ENCODE measurements around the gene DGAT2L6. TPM values are rescaled to one million over a fixed set of nuclear protein-coding genes. Genes with fewer than 3 reads are reported as not detected.
A peak's percentile ranks its signal among the peaks of the same experiment; 100 is the strongest.
"Not testable (repeated sequence)": the region's sequence is repeated elsewhere in the genome, so short reads cannot be mapped to it uniquely, and the experiment has no call there.

The DGAT2L6 gene
- total RNA-seq, 1 experiment from 2014 or later = not detected

GRCh38 chrX:70209570-70209969 lies 32.3 kb downstream of the DGAT2L6 start:
- H3K4me3 Mint-ChIP-seq = not testable (repeated sequence)

More at GRCh38 chrX:70209570-70209969, 32.3 kb downstream of the DGAT2L6 start:
- not testable (repeated sequence) for DNase-seq; H2BK20ac ChIP-seq (ENCODE audit: low read depth, low read length, poor library complexity, severe bottlenecking); H3K4me1 ChIP-seq (ENCODE audit: insufficient read depth, low read length); H4K20me1 ChIP-seq (ENCODE audit: control insufficient read depth, insufficient read depth, insufficient read length); H3K27me3 Mint-ChIP-seq (ENCODE audit: low read depth); H3K9me3 ChIP-seq (ENCODE audit: control insufficient read depth, low read depth, low read length); H3K79me2 ChIP-seq (ENCODE audit: insufficient read depth, low read length); H2AFZ ChIP-seq (ENCODE audit: low read length); H2BK5ac ChIP-seq (ENCODE audit: insufficient read length, low read length); H3K27ac Mint-ChIP-seq; H3K27me3 ChIP-seq (ENCODE audit: insufficient read depth, low read length); H3K23ac ChIP-seq (ENCODE audit: insufficient read length, low read depth, low read length); H3K9ac ChIP-seq (ENCODE audit: extremely low read depth, insufficient read length, low read length); H3K14ac ChIP-seq (ENCODE audit: insufficient read depth, low read length); H3K4me2 ChIP-seq (ENCODE audit: insufficient read depth, insufficient read length, low read length); H4K5ac ChIP-seq (ENCODE audit: insufficient read length, low read depth, low read length); H3K4me1 Mint-ChIP-seq; H3K27ac ChIP-seq (ENCODE audit: insufficient read length, low read depth, low read length); H3K79me1 ChIP-seq (ENCODE audit: insufficient read depth, low read depth, low read length, poor library complexity, severe bottlenecking); H2BK120ac ChIP-seq (ENCODE audit: low read depth, low read length, poor library complexity, severe bottlenecking); H3K56ac ChIP-seq (ENCODE audit: insufficient read length, low read depth, low read length); H4K8ac ChIP-seq (replicated peaks; ENCODE audit: insufficient read length, low read depth, low read length); H2BK12ac ChIP-seq (ENCODE audit: insufficient read length, low read depth, low read length); H2BK15ac ChIP-seq (ENCODE audit: low read depth, low read length); H3K18ac ChIP-seq (ENCODE audit: insufficient read length, low read depth, low read length); H3T11ph ChIP-seq (ENCODE audit: low read length); H4K91ac ChIP-seq (ENCODE audit: insufficient read length, low read depth, low read length); H3K23me2 ChIP-seq (ENCODE audit: insufficient read length, low read depth, low read length, poor library complexity, severe bottlenecking); H2AK5ac ChIP-seq (ENCODE audit: insufficient read length, low read length); H3K36me3 Mint-ChIP-seq (ENCODE audit: insufficient read depth in 1 of 3, low read depth in 3 of 3); H3K4ac ChIP-seq (ENCODE audit: low read depth, low read length)
- peak; percentile 14; the same call in 1 of the 3 replicates for TF ChIP-seq CTCF (conservative IDR thresholded peaks at IDR 0.05)
- peaks cover 44 to 48% of the 10 kb centered on the region in 2 experiments for H3K9me3 Mint-ChIP-seq
- WGBS (ENCODE audit: extremely low coverage, insufficient read length, low lambda C conversion rate) = no CpG with 5 or more reads among the region's 6 CpGs
